Activated naive CD8-positive, alpha-beta T cell (primary cell): Measurements from ENCODE around the gene HSPB9.

Experiments
- H3K27ac Mint-ChIP-seq: one replicate; pipeline ENCODE4 v1.8.0; 2021; ENCODE audit warnings: mixed read lengths
- H3K27me3 Mint-ChIP-seq: one replicate; pipeline ENCODE4 v1.8.0; 2021; ENCODE audit warnings: mixed read lengths
- H3K36me3 Mint-ChIP-seq: one replicate; pipeline ENCODE4 v1.8.0; 2021; ENCODE audit warnings: mixed read lengths
- H3K4me1 Mint-ChIP-seq: one replicate; pipeline ENCODE4 v1.8.0; 2021; ENCODE audit warnings: low read depth, mixed read lengths
- H3K4me3 Mint-ChIP-seq: one replicate; pipeline ENCODE4 v1.8.0; 2021; ENCODE audit warnings: mild to moderate bottlenecking, mixed read lengths
- H3K9me3 Mint-ChIP-seq: one replicate; pipeline ENCODE4 v1.8.0; 2021; ENCODE audit warnings: low read depth, mixed read lengths

Gene HSPB9, protein sequence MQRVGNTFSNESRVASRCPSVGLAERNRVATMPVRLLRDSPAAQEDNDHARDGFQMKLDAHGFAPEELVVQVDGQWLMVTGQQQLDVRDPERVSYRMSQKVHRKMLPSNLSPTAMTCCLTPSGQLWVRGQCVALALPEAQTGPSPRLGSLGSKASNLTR

DNA sequence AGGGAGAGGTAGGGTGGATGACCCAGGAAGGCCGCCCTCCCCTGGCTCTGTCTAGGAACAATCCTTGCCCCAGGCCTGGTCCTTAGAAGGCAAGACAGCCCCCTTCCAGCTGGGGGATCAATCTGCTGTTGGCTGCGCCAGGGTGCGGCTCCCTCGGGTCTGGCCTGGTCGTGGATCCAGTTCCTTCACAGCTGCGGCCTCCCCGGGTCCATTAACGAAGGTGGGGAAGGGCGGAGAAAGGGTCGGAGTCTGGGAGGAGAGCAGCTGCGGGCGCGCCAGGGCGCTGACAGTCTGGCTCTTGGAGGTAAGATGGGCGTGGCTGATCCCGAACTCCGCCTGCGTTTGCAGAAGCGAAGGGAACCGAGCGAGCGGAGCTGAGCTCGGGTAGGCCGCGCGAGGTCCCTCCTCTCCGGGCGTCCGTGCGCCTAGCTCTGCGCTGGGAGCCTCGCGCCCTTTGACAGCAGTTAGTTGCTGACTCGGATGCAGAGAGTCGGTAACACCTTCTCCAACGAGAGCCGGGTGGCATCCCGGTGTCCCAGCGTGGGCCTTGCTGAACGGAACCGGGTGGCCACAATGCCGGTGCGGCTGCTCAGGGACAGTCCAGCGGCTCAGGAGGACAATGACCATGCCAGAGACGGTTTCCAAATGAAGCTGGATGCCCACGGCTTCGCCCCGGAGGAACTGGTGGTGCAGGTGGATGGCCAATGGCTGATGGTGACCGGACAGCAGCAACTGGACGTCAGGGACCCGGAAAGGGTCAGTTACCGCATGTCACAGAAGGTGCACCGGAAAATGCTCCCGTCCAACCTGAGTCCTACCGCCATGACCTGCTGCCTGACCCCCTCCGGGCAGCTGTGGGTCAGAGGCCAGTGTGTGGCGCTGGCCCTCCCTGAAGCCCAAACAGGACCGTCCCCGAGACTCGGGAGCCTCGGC is at the start of gene HSPB9:
Gene HSPB9, plus strand, starts transcription at position 434 of the 933 bp plus-strand sequence. Its CDS starts 47 bp downstream, at position 481.
- peaks cover 16% of the 10 kb centered on the region for H3K4me1 Mint-ChIP-seq
- no peaks in the 10 kb centered on the region for H3K27me3 Mint-ChIP-seq
- H3K9me3 Mint-ChIP-seq: no peaks in the 10 kb centered on the region
- H3K27ac Mint-ChIP-seq: peak within 1 kb of the TSS; percentile 76
- peak within 1 kb of the TSS; percentile 83 for H3K4me3 Mint-ChIP-seq
- peaks cover 3% of the 10 kb centered on the region for H3K36me3 Mint-ChIP-seq

DNA sequence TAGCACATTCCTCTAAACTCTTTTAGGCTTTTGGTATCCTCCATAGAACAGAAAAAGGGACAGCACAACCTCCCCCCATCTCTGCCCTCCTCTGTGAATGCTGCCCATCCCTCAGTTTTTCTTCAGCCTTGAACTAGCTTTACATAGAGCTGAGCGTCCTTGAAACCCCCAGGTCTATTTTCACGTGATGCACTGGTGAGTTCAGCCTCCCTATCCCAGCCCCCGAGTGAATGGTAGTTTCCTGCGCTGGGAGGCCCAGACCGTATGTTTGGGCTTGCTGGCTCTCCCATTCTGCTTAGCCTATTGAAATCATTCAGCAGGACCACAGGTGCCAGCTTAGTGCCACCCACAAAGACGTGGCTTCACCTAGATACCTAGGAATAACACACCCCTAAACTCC is 46.8 kb upstream of the HSPB9 start:
- no peak overlapping the region for H3K4me3 Mint-ChIP-seq
- no peak overlapping the region for H3K27ac Mint-ChIP-seq
- H3K9me3 Mint-ChIP-seq: no peaks in the 10 kb centered on the region
- peaks cover 2% of the 10 kb centered on the region for H3K27me3 Mint-ChIP-seq
- no peaks in the 10 kb centered on the region for H3K36me3 Mint-ChIP-seq
- peaks cover 7% of the 10 kb centered on the region for H3K4me1 Mint-ChIP-seq

DNA sequence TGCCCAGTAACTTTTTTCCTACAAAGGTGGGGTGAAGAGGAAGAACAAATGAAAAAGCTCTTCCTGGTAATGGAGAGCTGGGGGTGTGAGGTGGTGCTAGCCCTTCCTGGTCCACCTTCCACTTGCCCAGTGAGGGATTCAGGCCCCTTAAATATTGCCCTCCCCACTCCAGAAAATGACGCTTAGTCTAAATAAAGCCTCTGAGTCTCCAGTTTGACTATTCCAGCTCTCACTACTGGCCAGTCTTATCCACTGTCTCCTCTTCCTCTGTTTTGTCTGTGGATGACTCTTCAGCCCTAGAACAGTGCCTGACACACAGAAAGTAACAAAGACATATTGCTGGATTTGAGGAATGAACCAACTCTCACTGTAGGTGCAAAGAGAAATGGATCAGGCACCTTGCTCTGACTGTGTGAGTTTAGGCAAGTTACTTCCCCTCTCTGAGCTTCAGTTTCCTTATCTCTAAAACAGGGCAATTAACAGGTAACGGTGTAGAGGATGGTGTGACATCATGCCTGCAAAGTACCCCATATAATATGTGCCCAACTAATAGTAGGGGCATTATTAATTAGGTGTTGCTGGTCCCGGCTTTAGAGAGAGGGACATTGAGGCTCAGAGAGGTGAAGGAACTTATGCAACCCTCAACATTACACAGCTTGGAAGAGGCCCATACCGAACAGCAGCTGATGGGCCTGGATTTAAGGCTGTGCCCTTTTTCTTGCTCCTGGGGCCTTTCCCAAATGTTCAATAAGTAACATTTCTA is 45.6 kb upstream of the HSPB9 start:
- H3K4me1 Mint-ChIP-seq: peaks cover 5% of the 10 kb centered on the region

DNA sequence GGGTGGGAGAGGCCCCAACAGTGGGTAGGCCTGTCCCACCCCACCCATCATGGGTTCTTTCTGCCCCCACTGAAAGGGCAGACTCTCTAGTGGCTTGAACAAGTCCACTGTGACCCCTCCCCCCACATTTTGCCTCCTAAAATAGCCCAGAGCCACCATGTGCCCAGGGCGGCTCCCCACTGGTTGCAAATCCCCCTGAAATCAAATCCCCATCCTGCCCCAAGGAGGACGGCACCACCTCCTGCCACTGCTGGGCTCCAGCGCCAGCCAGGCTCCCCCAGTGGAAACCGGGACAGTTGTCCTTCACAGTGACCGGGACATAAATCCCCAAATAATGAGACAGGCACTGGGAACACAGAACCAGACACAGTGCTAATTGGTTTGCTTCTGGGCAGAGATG is 44.8 kb upstream of the HSPB9 start:
- no peak overlapping the region for H3K4me3 Mint-ChIP-seq
- H3K27me3 Mint-ChIP-seq: peaks cover 2% of the 10 kb centered on the region
- H3K27ac Mint-ChIP-seq: no peak overlapping the region
- H3K9me3 Mint-ChIP-seq: no peaks in the 10 kb centered on the region
- H3K4me1 Mint-ChIP-seq: peaks cover 2% of the 10 kb centered on the region
- H3K36me3 Mint-ChIP-seq: no peaks in the 10 kb centered on the region

More for the DNA sequence above, 45.6 kb upstream of the HSPB9 start:
- H3K27ac Mint-ChIP-seq: no peak overlapping the region
- H3K4me3 Mint-ChIP-seq: no peak overlapping the region
- H3K36me3 Mint-ChIP-seq: no peaks in the 10 kb centered on the region
- no peaks in the 10 kb centered on the region for H3K9me3 Mint-ChIP-seq
- peaks cover 2% of the 10 kb centered on the region for H3K27me3 Mint-ChIP-seq

DNA sequence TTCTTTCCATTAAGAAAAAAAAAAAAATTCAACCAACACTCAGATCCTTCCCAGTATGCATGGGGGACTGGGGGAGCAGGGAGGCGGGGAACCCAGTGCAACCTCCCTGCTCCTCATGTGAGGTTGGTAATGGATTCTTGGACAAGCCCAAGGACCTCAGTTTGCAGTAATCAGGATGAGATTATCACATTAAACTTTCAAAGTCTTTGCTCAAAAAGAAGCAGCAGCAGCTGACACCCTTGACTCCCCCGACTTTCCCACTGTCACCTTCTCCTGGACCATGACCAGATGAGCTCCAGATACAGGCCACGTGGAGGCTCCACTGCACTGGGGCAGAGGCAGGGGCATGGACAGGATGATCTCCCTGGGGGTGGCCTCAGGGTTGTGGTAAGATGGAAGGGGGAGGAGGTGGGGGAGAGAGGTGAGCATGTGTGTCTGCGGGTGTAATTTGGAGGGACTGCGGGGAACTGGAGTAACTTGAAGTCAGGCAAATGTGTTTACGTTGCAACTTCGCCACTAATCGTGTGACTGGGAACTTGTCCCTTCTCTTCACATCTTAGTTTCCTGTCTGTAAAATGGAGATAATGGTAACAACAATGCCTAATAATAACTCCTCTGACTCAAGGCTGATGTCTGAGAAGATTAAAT is 44.1 kb upstream of the HSPB9 start:
- H3K4me3 Mint-ChIP-seq: no peak overlapping the region
- H3K27ac Mint-ChIP-seq: no peak overlapping the region
- H3K27me3 Mint-ChIP-seq: peaks cover 2% of the 10 kb centered on the region
- no peaks in the 10 kb centered on the region for H3K36me3 Mint-ChIP-seq
- no peaks in the 10 kb centered on the region for H3K9me3 Mint-ChIP-seq
- no peaks in the 10 kb centered on the region for H3K4me1 Mint-ChIP-seq

DNA sequence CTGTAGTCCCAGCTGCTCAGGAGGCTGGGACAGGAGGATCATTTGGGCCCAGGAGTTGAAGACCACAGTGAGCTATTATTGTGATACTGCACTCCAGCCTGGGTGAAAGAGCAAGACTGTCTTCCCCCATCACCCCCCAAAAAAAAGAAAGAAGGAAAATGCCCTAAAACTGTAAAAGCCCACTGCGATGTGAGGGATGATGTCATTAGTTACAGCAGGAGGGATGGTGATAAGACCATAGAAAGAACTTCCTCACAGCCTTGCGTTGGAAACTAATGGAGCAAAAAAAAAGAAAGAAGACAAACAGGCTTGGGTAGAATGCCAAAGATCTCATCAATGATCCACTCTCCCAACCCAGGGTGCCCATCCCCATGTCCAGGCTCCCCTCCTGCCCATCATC is 43.1 kb upstream of the HSPB9 start:
- Mint-ChIP-seq H3K27me3 (no peaks in the 10 kb centered on the region), H3K4me1 (no peaks in the 10 kb centered on the region), H3K9me3 (no peaks in the 10 kb centered on the region), H3K4me3 (no peak overlapping the region), H3K27ac (no peak overlapping the region), H3K36me3 (no peaks in the 10 kb centered on the region)

DNA sequence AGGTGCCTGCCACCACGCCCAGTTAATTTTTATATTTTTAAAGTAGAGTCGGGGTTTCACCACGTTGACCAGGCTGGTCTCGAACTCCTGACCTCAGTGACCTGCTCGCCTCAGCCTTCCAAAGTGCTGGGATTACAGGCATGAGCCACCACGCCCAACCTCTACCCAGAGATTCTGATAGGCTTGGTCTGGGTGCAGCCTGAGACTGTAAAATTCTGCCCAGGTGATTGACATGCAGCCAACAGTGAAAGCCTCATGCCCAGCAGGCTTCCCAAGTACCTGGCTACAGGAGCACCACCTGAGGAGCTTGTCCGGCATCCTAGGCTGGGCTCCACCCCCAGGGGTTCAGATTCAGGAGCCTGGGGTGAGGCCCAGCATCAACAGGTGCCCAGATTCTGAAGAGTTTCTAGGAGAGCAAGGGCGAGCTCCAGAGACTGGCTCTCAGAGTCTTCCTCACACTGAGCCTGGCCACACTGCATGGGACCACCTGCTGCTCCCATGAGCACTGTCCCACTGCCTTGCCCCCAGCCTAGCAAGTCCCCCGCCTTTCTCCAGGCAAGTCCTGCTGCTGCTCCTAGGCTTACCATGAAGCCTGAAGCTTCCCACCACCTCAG is 41.0 kb upstream of the HSPB9 start:
- no peaks in the 10 kb centered on the region for H3K36me3 Mint-ChIP-seq

DNA sequence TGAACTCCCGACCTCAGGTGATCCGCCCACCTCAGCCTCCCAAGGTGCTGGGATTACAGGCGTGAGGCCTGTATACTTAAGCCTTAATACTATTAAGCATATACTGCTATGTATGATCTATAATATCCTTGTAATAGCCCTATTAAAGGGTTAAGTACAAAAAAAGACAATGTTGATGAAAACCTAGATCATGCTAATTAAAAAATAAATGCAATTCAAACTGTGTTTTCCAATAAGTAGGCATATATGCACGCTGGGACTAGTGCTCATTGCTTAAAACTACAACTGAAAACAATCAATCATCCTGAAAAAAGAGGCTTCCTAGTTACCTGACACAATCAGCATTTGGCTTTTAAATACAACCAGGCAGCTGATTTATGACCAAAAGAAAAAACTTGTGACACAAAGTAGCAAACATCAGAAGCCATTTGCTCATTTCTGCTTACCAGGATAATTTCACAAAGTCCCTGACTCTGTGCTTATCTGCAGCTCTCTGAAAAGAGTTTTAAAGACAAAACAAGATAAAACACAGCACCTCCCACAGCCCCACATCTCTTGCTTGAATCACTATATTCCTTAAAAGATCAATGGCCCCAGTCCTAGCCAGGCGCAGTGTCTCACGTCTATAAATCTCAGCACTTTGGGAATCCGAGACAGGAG is 35.4 kb upstream of the HSPB9 start:
- Mint-ChIP-seq H3K4me1 (no peaks in the 10 kb centered on the region), H3K27ac (no peak overlapping the region), H3K9me3 (no peaks in the 10 kb centered on the region), H3K4me3 (no peak overlapping the region), H3K36me3 (no peaks in the 10 kb centered on the region), H3K27me3 (peaks cover 4% of the 10 kb centered on the region)

More for the DNA sequence above, 41.0 kb upstream of the HSPB9 start:
- H3K4me3 Mint-ChIP-seq: no peak overlapping the region
- no peaks in the 10 kb centered on the region for H3K27me3 Mint-ChIP-seq
- H3K9me3 Mint-ChIP-seq: no peaks in the 10 kb centered on the region
- H3K4me1 Mint-ChIP-seq: no peaks in the 10 kb centered on the region
- no peak overlapping the region for H3K27ac Mint-ChIP-seq

DNA sequence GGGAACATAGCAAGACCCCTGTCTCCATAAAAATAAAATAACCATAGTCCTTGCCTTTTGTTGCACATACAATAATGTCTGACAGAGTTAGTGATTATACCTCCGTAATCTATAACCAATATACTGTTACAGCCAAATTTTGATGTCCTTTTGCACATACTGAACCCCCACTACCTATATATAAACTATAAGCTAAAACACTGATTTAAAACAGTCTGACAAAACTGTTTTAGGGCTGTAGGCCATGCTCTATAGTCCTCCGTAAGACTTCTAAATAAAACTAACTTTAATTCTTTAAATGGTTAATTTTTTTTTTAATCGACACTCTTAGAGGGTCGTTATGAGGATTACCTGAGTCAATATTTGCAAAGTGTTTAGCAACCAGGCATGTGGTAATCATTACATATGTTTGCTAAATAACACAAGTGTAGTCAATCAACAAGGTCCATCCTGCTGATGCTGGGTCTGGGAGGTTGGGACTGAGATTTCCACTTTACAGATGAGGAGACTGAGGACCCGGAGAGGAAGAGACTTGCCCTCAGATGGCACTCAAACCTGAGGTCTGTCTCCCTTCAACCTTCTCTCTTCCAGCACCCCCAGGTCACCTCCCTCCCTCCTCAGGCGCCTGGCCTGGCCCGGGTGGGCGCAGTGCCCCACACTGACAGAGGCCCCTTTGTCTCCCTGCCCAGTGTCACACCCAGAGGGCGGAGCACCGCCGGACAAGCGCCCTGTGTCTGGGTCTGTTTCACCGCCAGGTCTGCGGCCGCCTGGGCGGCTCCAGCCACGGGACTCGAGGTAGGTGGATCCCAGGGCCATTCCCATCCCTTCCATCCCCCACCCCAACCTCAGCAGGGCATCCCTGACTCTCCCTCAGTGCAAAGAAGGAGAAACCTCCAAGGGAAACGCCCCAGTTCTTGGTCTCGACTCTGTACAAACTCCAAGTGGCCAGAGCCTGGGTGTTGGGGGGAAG is 34.6 kb upstream of the HSPB9 start:
- Mint-ChIP-seq H3K27me3 (peaks cover 4% of the 10 kb centered on the region), H3K4me1 (no peaks in the 10 kb centered on the region), H3K4me3 (no peak overlapping the region), H3K9me3 (no peaks in the 10 kb centered on the region), H3K36me3 (no peaks in the 10 kb centered on the region), H3K27ac (no peak overlapping the region)

DNA sequence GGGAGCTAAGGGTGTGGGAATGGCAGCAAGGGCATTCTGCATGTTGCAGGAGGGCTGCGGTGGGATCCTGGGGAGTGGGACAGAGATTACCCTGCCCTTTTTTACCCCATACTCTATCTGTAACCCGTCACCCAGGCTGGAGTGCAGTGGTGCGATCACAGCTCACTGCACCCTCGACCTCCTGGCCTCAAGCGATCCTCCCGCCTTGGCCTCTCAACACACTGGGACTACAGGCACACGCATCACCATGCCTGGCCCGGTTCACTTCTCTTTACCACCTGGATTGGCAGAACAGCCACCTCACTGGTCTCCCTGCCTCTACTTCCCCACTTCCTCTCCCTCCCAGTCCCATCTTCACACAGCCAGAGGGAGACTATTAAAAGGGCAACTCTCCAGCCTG is 33.9 kb upstream of the HSPB9 start:
- Mint-ChIP-seq H3K4me3 (no peak overlapping the region), H3K4me1 (no peaks in the 10 kb centered on the region), H3K9me3 (no peaks in the 10 kb centered on the region), H3K36me3 (no peaks in the 10 kb centered on the region), H3K27ac (no peak overlapping the region), H3K27me3 (peaks cover 4% of the 10 kb centered on the region)

DNA sequence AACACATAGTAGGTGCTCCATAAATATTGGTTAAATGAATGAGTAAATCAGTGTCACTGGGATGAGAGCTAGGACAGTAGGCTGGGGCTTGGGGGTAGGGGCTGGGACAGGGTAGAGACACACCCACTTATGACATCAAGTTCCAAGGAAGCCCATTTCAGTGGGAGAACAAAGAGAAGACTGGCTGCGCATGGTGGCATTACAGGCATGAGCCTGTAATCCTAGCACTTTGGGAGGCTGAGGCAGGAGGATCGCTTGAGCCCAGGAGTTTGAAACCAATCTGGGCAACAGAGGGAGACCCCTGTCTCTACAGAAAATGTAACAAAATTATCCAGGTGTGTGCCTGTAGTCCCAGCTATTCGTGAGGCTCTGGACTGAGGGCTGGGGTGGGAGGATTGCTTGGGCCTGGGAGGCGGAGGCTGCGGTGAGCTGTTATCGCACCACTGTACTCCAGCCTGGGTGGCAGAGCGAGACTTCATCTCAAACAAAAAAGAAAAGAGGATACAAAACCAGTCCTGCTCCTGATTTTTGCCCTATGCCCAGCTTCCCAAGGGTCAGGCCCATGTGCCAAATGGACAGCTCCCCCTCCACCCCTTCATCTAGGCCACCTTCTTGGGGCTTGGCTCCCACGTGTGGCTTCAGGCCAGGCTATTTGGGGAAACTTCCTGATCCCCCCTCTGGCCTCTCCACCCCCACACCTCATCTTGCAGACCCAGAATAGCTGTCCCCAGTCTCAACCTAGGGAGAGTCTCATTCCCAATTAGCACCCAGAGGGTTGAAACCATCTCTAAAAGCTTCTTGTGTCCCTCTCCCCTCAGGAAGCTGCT is 31.4 kb upstream of the HSPB9 start:
- no peak overlapping the region for H3K27ac Mint-ChIP-seq
- no peak overlapping the region for H3K4me3 Mint-ChIP-seq
- peaks cover 7% of the 10 kb centered on the region for H3K27me3 Mint-ChIP-seq
- no peaks in the 10 kb centered on the region for H3K9me3 Mint-ChIP-seq
- H3K36me3 Mint-ChIP-seq: no peaks in the 10 kb centered on the region
- no peaks in the 10 kb centered on the region for H3K4me1 Mint-ChIP-seq

DNA sequence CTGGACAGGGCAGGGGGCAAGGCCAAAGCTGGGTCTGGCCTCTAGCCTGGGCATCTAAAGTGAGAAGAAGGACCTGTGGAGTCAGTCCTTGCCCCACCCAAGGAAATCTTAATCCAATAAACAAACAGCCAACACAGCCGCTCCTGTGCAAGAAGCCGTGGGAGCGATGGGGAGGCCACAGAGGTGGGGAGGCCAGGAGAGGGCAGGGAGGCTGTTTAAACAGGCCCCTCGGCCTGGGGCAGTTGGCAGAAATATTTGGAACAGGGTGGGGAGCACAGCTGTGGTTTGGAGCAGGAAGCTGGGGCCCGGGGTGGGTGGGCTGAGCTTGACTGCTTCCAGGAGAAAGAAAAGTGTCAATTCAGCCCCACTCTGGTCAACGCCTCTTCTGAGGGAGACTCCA is 29.7 kb upstream of the HSPB9 start:
- Mint-ChIP-seq H3K4me1 (peaks cover 2% of the 10 kb centered on the region), H3K9me3 (no peaks in the 10 kb centered on the region), H3K36me3 (no peaks in the 10 kb centered on the region), H3K27ac (no peak overlapping the region), H3K27me3 (peaks cover 12% of the 10 kb centered on the region), H3K4me3 (no peak overlapping the region)
